Activated T-cell treated with anti-CD3 and anti-CD28 coated beads, Interleukin-2, amount 50 U/mL, for 48 hours (primary cell): Measurements from ENCODE around the gene DLL1.

Experiments
- DNase-seq, 2 experiments: peaks; one replicate each; pipeline ENCODE4 v3.0.0-alpha.2; 2020

The DLL1 gene

GRCh38 chr6:170249817-170250216 is 41.1 kb downstream of the DLL1 start:
- DNase-seq = no peak

GRCh38 chr6:170248861-170249600 is 41.8 kb downstream of the DLL1 start:
- no peak for DNase-seq

- no peak for DNase-seq
Measured at GRCh38 chr6:170248111-170248805, 42.6 kb downstream of the DLL1 start.

- no peak for DNase-seq
Measured at GRCh38 chr6:170247178-170247701, 43.6 kb downstream of the DLL1 start.

- DNase-seq = no peak
Measured at GRCh38 chr6:170245475-170245992, 45.3 kb downstream of the DLL1 start.

GRCh38 chr6:170244721-170245474 is 46.0 kb downstream of the DLL1 start:
- DNase-seq = no peak

GRCh38 chr6:170243791-170244291 is 47.0 kb downstream of the DLL1 start:
- DNase-seq = no peak

GRCh38 chr6:170243386-170243785 is 47.5 kb downstream of the DLL1 start:
- no peak for DNase-seq

- no peak for DNase-seq
Measured at GRCh38 chr6:170238741-170239565, 51.9 kb downstream of the DLL1 start.

GRCh38 chr6:170237999-170238740 is 52.7 kb downstream of the DLL1 start:
- DNase-seq = no peak

- DNase-seq = no peak
Measured at GRCh38 chr6:170236131-170236836, 54.6 kb downstream of the DLL1 start.

- no peak for DNase-seq
Measured at GRCh38 chr6:170235391-170236125, 55.3 kb downstream of the DLL1 start.

GRCh38 chr6:170234419-170234818 is 56.5 kb downstream of the DLL1 start:
- no peak for DNase-seq

GRCh38 chr6:170233286-170234205 is 57.3 kb downstream of the DLL1 start:
- DNase-seq = no peak
